Activated naive CD8-positive, alpha-beta T cell treated with anti-CD3 and anti-CD28 coated beads, Interleukin-2, amount 50 U/mL, for 16 hours (primary cell): Measurements from ENCODE around the gene DDIT3.
"Not testable (repeated sequence)": the region's sequence is repeated elsewhere in the genome, so short reads cannot be mapped to it uniquely, and the experiment has no call there.

Experiments used
- DNase-seq: peaks from one replicate; pipeline ENCODE4 v3.0.0-alpha.2; 2020; ENCODE audit warnings: low read depth, low spot score

DDIT3 gene

GRCh38 chr12:57520053-57520818, at the start of gene DDIT3:
TSS of gene DDIT3 (minus strand) at chr12:57520514. CDS start at chr12:57517406, 3,108 bp downstream.
- peak; percentile 99 for DNase-seq

DNA sequence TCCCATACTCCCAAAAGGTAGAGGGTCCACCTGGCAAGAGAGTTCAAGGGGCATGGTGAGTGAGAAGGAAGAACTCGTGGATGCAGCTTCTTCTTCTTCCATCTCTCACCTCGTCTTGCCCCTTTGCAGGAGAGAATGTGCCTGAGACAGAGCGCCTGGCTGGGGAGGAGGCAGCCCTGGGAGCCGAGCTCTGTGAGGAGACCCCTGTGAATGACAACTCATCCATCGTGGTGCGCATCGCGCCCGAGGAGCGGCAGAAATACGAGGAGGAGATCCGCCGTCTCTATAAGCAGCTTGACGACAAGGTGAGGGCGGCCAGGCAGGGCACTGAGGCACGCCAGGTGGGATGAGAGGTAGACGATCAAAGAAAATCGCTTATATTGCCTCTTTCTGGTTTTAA, 49.5 kb upstream of the DDIT3 start:
- no peak for DNase-seq

DNA sequence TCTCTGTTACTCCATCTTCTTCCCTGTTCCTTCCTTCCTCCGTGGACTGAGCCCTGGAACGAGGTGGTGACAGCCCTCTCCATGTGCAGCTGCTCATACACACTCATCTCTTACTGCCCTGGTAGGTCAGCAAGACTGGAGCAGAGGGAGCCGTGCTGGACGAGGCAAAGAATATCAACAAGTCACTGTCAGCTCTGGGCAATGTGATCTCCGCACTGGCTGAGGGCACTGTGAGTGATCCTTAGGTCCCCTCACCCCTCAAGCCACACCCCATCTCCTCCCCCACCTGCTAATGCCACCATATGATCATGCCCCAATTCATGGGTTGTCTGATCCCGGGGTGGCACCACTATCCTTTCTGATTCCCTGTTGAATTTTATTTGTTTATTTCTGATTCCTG, 48.5 kb upstream of the DDIT3 start:
- DNase-seq: no peak

DNA sequence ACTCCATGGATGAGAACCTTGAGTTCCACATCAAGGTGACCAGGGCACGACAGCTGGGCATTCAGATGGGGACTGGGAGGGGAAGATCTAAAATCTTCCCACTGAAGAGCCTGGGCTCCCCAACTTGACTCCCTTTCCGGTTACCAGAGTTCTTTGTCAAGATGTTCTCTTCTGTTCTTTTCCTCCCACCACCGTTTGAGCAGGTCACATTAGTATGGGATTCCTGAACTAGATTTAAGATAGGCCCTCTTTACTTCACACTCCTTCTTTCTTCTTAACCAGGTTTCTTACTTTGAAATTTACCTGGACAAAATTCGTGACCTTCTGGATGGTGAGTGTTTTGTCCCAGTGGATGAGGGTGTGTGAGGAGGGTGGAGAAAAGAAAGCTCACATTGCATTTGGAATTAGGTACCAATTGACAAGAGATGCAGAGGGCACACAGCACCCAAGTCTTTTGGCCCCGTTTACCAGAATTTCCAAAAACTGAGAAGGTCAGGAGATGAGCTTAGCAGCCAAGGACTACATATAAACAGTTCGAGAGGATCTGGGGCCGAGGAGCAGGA, 43.9 kb upstream of the DDIT3 start:
- no peak for DNase-seq

DNA sequence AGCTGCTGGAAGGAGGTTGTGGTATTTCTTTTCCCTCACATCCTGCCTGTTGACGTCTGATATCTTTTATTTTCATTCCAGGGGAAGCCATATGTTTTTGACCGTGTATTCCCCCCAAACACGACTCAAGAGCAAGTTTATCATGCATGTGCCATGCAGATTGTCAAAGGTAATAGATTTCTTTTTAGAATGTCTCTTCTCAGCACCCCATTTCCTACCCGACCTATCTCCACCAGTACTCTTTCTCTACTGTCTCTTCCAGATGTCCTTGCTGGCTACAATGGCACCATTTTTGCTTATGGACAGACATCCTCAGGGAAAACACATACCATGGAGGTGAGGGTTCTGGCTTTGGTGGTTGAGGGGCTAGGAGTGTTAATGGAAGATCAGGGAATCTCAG, 43.0 kb upstream of the DDIT3 start:
- no peak for DNase-seq

DNA sequence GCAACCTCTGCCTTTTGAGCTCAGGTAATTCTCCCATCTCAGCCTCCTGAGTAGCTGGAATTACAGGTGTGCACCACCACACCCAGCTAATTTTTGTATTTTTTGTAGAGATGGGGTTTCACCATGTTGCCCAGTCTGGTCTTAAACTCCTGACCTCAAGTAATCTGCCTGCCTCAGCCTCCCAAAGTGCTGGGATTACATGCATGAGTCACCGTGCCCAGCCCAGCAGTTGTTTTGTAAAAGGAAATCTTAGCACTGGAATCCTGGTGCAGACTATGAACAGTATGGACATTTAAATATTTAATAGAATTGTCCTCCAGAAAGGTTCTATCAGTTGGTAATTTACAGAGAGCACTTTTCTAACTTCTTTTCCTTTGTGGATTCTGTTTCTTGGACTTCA, 40.8 kb upstream of the DDIT3 start:
- not testable (repeated sequence) for DNase-seq

DNA sequence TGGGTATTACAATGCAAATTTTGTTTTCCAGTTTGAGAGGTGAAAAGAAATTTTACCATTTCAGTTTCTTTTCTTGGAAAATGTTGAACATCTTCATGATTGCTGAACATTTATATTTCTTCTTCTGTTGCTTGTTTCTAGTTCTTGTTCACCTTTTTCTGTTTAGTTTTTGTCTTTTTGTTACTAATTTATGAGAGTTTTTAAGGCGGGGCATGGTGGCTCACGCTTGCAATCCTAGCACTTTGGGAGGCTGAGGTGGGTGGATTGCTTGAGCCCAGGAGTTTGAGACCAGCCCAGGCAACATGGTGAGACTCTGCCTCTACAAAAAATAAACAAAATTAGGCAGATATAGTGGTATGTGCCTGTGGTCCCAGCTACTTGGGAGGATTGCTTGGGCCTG, 40.2 kb upstream of the DDIT3 start:
- no peak for DNase-seq

DNA sequence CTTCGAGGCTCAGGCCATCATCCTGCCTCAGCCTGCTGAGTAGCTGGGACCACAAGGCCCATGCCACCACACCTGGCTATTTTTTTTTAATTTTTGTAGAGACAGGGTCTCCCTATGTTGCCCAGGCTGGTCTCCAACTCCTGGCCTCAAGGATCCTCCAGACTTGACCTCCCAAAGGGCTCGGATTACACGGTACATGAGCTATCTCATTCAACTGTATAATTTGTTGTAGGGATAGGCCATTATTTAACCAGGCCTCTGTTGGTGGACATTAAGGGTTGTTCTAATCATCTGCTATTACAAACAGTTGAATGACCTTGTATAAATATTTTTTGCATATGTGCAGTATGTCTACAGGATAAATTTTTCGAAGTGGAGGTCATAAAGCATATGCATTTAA, 38.5 kb upstream of the DDIT3 start:
- DNase-seq: no peak

DNA sequence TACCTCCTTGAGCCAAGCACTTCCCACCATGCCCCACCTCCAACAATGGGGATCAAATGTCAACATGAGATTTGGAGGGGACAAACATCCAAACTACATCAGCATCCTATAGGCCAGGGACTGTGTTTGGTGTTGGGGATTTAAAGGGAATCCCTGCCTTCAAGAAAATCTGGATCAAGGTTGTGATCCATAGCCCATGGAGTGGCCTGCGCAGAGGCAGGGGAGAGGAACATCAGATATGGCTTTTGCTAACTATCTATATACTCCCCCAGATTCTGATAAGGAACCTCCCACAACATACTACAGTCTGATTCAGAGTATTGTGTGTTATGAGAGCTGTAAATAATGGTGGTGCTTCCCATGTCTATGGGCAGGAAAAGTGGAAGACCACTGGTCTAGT, 34.6 kb upstream of the DDIT3 start:
- DNase-seq: no peak

GRCh38 chr12:57554453-57554852, 34.1 kb upstream of the DDIT3 start:
- no peak for DNase-seq

DNA sequence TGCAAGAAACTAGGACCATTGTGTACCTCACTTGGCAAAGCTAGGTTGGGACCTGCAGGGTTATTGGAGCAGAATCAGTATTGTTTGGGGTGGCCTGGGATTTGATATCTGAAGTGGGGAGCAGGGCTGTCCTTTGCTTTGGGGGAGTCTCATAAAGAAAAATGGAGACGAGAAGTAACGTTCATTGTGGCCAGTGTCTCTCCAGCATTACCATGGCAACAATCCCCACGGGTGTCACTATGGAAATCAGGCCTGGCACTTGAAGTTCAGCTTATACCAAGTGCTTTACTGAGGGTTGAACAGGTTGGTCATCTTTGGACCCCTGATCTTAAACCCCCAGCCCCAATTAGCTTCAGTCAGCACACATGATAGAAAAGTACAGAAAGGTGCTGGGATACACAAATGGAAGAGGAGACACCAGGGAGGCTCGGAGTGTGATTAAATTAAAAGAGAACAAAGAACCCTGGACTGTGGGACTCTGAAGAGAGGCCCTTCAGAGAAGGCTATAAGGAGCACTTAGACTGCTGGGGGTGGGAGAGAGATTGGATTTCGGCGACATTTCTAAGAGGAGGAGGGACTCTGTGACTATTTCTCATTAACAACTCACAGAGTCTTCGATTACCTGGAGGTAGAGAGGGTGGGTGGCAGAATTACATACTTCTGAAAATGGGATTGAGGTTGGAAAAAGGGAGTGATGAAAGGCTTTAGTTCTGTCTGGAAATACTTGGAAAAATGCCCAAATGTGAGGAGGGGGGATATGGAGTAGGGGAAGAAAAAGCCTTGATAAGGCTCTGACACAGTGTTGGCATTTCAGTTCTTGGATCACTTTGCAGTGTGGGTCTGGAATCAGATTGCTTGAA, 33.3 kb upstream of the DDIT3 start:
- DNase-seq: no peak

DNA sequence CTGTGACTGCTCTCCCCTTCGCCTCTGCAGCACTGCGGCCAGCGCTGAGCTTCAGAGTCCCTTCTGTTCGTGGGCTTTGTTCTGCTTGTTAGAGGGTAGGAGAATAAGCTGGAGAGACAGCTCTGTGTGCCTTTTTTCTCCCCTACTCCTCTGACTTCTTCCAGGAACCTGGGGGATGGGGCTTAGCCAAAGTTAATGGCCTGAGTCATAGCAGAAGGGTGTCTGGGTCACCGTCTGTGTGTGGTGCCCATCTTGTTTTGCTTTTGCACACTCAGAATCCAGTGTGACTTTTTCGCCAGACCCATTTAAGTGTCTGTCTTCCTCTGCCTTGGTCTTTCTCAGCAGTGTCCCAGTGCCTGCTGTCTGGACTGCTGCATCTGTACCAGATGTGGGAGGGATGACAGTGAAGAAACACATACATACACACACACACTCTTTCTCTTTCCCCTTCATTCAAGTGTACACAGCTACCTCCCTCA, 32.6 kb upstream of the DDIT3 start:
- DNase-seq: no peak

- no peak for DNase-seq
These were observed 32.0 kb upstream of the DDIT3 start for GRCh38 chr12:57552306-57552651.

DNA sequence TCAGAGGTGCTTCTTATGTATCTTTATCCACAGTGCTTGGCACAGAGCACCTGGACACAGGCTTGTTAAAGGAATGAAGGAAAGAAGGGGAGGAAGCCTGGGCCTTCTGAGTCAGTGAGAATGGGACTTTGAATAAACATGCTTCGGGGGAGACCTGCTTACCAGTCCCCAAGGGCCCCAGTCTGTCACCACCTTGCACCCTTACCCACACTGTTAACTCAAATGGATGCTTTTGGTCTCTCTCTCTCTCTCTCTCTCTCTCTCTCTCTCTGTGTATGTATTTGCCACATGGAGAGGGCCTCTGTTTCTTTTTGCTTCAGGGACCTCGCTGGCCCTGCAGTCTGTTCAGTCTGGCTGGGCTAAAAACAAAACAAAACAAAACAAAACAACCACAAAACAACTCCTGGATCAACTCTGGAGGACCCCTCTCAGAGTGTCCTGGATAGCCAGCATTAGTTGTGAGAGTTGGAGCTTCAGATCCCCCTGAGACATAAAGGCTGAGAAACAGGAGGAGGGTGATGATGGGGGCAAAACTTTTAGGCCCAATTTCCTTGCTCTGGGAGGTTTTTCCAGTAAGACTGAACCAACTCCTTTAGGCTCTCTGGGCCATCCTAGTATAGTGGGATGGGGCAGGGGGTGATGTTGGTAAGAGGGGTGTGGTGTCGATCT, 31.5 kb upstream of the DDIT3 start:
- DNase-seq: no peak

DNA sequence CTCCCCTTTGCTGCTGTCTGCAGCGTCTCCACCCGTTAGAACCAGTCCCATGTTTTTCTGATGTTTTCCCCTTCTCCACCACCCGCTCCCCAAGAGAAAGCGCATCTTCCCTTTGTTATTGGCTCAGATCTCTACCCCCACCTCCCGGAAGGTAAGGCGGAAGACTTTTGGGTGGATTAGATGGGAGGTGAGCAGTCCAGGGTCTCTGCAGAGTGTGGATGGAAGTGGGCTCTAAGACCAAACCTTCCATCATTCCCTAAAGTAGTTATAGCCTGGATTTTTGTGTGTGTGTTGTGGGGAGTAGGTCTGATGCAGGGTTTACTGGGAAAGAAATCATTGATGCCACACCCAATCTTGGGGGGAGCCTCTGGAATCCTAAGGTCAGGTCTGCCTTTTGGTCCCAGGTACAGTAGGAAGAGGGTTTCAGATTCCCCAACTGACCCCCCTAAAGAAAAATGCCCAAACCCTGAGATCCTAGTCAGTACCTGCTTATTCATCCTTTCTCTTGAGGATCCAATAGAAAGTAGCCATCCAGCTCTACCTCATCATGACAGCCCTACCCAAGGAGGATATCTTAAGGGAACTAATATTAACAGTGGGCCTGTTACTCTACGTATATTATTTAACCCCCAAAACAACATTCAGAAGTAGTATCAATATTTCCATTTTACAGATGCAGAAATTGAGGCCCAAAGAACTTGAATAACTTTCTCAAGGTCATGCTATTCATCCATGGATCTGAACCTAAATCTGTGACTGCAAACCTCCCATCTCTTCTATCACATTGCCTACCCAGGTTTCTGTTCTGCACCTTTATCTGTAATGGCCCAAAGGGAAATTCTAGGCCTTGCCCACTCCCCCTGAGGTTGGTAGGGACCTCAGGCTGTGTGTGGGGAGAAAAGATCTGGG, 30.6 kb upstream of the DDIT3 start:
- DNase-seq: no peak

GRCh38 chr12:57549909-57550640, 29.8 kb upstream of the DDIT3 start, which contains the start of gene KIF5A:
TSS of gene KIF5A (plus strand) at chr12:57550044. CDS start at chr12:57550272, 228 bp downstream.
- DNase-seq: peak; percentile 26

DNA sequence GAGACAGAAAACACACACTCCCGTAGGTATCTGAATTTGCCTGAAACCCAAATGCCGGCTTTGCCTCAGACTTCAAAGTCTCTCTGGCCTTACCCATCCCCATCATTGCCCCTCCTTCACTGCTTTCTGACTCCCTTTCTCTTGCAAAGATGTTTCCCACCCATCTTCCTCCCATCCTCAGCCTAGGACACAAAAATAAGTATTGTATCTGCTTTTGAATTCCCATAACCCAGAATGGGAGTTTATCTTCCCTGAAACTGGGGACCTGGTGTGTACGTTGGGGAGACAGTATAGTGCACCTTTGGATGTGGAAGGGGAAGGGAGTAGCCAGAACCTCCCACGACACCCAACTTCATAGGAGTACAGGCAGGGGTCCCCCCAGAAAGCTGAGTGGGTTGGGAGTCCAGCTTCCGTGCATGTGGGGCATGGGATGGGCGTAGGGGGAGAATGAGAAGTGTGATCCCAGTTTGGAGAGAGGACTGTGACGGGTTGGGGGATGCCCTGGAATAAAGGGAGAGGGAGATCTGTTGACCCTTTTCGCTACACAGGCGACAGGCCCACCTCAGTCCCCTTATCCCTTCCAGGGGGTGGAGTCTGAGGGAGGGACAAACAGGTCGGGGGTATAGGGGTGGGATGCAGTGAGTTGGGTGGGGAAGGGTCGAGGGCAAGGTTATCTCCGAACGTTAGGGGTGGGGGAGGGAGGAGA, 29.0 kb upstream of the DDIT3 start:
- DNase-seq: no peak

- no peak for DNase-seq
These were observed 28.2 kb upstream of the DDIT3 start for GRCh38 chr12:57548488-57548887.

GRCh38 chr12:57548013-57548315, 27.6 kb upstream of the DDIT3 start:
- no peak for DNase-seq
